Small intestine (tissue), 7 donors: ENCODE results near the gene KIRREL1. TPM values are rescaled to one million over a fixed set of nuclear protein-coding genes. Genes with fewer than 3 reads are reported as not detected.
A peak's percentile ranks its signal among the peaks of the same experiment; 100 is the strongest.

Source experiments
- DNase-seq, 2 donors: peaks; one replicate each; pipeline versions ENCODE4 v3.0.0 to v3.0.0-alpha.2; 2013
- FAIRE-seq: peaks from 2 replicates; lab custom pipeline; 2012; peaks lifted over from hg19 to GRCh38; lab: Jason Lieb, UNC
- H3K27ac ChIP-seq, 3 donors: one replicate each; pipeline ENCODE4 v1.5.1; 2013; ENCODE audit warnings: low read length in 2 of 3, mild to moderate bottlenecking in 2 of 3, control low read depth in 1 of 3, inconsistent platforms in 1 of 3, low read depth in 1 of 3, moderate library complexity in 1 of 3
- H3K27me3 ChIP-seq, 3 donors: one replicate each; pipeline ENCODE4 v1.6.1; 2013; ENCODE audit warnings: low read length in 3 of 3, inconsistent platforms in 1 of 3; ENCODE audit not compliant: control insufficient read depth in 3 of 3, insufficient read depth in 3 of 3
- H3K36me3 ChIP-seq, 3 donors: one replicate each; pipeline ENCODE4 v1.6.1; 2013; ENCODE audit warnings: low read length in 3 of 3, inconsistent platforms in 1 of 3, low read depth in 1 of 3, mild to moderate bottlenecking in 1 of 3, moderate library complexity in 1 of 3; ENCODE audit not compliant: control insufficient read depth in 3 of 3, insufficient read depth in 2 of 3
- H3K4me1 ChIP-seq, 3 donors: one replicate each; pipeline ENCODE4 v1.6.1; 2013; ENCODE audit warnings: low read length in 2 of 3, inconsistent platforms in 1 of 3, low read depth in 1 of 3, mild to moderate bottlenecking in 1 of 3, moderate library complexity in 1 of 3; ENCODE audit not compliant: control insufficient read depth in 3 of 3, insufficient read depth in 2 of 3
- H3K4me3 ChIP-seq, 3 donors: one replicate each; pipeline ENCODE4 v1.5.1; 2013; ENCODE audit warnings: low read length in 3 of 3, control low read depth in 1 of 3, inconsistent platforms in 1 of 3, low read depth in 1 of 3, mild to moderate bottlenecking in 1 of 3, moderate library complexity in 1 of 3
- H3K9me3 ChIP-seq, 2 donors: one replicate each; pipeline ENCODE4 v1.6.1; 2013; ENCODE audit warnings: low read depth in 1 of 2, low read length in 1 of 2; ENCODE audit not compliant: control insufficient read depth in 2 of 2, insufficient read depth in 1 of 2
- WGBS, 3 donors: extraction: QIAGEN DNeasy Blood & Tissue Kit; methylation state at CpG; one replicate each; pipeline ENCODE4 v1.1.7; 2013; 5-methylcytosine and 5-hydroxymethylcytosine counted together
- polyA plus RNA-seq, 4 donors: library from polyadenylated mRNA; stranded (reverse) in 3 of 4; unstranded in 1 of 4; fragments of 200-250 nt in 3 of 4; fragments of 120-200 nt in 1 of 4; gene quantifications; one replicate each; pipeline versions ENCODE4 v1.2.1 to v1.2.3, GENCODE V29; 2013
- donor health status: healthy with polysubstance abuse.
- donor health status: control.
- donor health status: control.
- donor health status: Bipolar disorder and iron deficiency.
- donor health status: healthy.

The KIRREL1 gene
- polyA plus RNA-seq, 4 donors = 0.22 to 15.3 (median 4.9) TPM

- no peak for FAIRE-seq
- no peak overlapping the region for H3K27ac ChIP-seq
- no peak overlapping the region for H3K4me3 ChIP-seq
- peaks cover 0 to 7% (median 0%) of the 10 kb centered on the region in 3 donors for H3K36me3 ChIP-seq
- no peaks in the 10 kb centered on the region for H3K27me3 ChIP-seq
- H3K4me1 ChIP-seq = peaks cover 0 to 47% (median 2%) of the 10 kb centered on the region in 3 donors
- no peak for DNase-seq
- 35 to 50% (median 36%) methylated on average over 2 of the region's 2 CpGs for WGBS, 3 donors
- H3K9me3 ChIP-seq = no peaks in the 10 kb centered on the region
Observed at GRCh38 chr1:158005224-158005623, 11.8 kb downstream of the KIRREL1 start.

- Histone ChIP-seq H3K27ac (peak overlapping the region in 2 of 3 donors; percentile 41 to 85), H3K4me1 (peaks cover 0 to 53% (median 0%) of the 10 kb centered on the region in 3 donors), H3K9me3 (no peaks in the 10 kb centered on the region), H3K36me3 (peaks cover 0 to 7% (median 0%) of the 10 kb centered on the region in 3 donors), H3K4me3 (no peak overlapping the region), H3K27me3 (no peaks in the 10 kb centered on the region)
- DNase-seq = no peak
- no peak for FAIRE-seq
- 76 to 84% (median 82%) methylated on average over 7 of the region's 7 CpGs for whole genome bisulfite sequencing, 3 donors
Observed at GRCh38 chr1:158007180-158007579, 13.7 kb downstream of the KIRREL1 start.

- Histone ChIP-seq H3K27ac (peak overlapping the region in 2 of 3 donors; percentile 84 to 85), H3K4me3 (no peak overlapping the region), H3K4me1 (peaks cover 0 to 48% (median 0%) of the 10 kb centered on the region in 3 donors), H3K36me3 (peaks cover 0 to 7% (median 0%) of the 10 kb centered on the region in 3 donors), H3K27me3 (no peaks in the 10 kb centered on the region), H3K9me3 (no peaks in the 10 kb centered on the region)
- WGBS, 3 donors = 49 to 55% (median 50%) methylated on average over 14 to 15 of the region's 15 CpGs
- FAIRE-seq (no peak), DNase-seq (no peak)
Observed at GRCh38 chr1:158007667-158008386, 14.4 kb downstream of the KIRREL1 start.

GRCh38 chr1:158008630-158009029 is 15.2 kb downstream of the KIRREL1 start:
- H3K9me3 ChIP-seq = no peaks in the 10 kb centered on the region
- no peak for FAIRE-seq
- H3K27ac ChIP-seq = peak overlapping the region in 2 of 3 donors; percentile 84 to 85
- peaks cover 0 to 13% (median 0%) of the 10 kb centered on the region in 3 donors for H3K36me3 ChIP-seq
- no peak for DNase-seq
- no peak overlapping the region for H3K4me3 ChIP-seq
- H3K27me3 ChIP-seq = no peaks in the 10 kb centered on the region
- WGBS, 3 donors = 67 to 70% (median 69%) methylated on average over 6 of the region's 6 CpGs
- peaks cover 0 to 42% (median 0%) of the 10 kb centered on the region in 3 donors for H3K4me1 ChIP-seq

- DNase-seq = no peak
- WGBS, 3 donors = 62 to 78% (median 68%) methylated on average over 5 of the region's 5 CpGs
- Histone ChIP-seq H3K27ac (peak overlapping the region in 2 of 3 donors; percentile 85 to 91), H3K4me3 (no peak overlapping the region), H3K27me3 (peaks cover 0 to 2% (median 0%) of the 10 kb centered on the region in 3 donors), H3K36me3 (peaks cover 0 to 10% (median 0%) of the 10 kb centered on the region in 3 donors), H3K9me3 (no peaks in the 10 kb centered on the region), H3K4me1 (peaks cover 0 to 42% (median under 1%) of the 10 kb centered on the region in 3 donors)
- FAIRE-seq = no peak
Observed at GRCh38 chr1:158011714-158012113, 18.3 kb downstream of the KIRREL1 start.

- Histone ChIP-seq H3K27ac (peak overlapping the region in 2 of 3 donors; percentile 29 to 52), H3K27me3 (peaks cover 0 to 3% (median 0%) of the 10 kb centered on the region in 3 donors), H3K9me3 (no peaks in the 10 kb centered on the region), H3K36me3 (peaks cover 0 to 10% (median 0%) of the 10 kb centered on the region in 3 donors), H3K4me3 (no peak overlapping the region), H3K4me1 (peaks cover 0 to 35% (median 3%) of the 10 kb centered on the region in 3 donors)
- no peak for FAIRE-seq
- no peak for DNase-seq
- 62 to 78% (median 76%) methylated on average over 12 of the region's 12 CpGs for WGBS, 3 donors
Observed at GRCh38 chr1:158013840-158014730, 20.6 kb downstream of the KIRREL1 start.

GRCh38 chr1:158014731-158015320 is 21.4 kb downstream of the KIRREL1 start:
- peaks cover 0 to 33% (median 3%) of the 10 kb centered on the region in 3 donors for H3K4me1 ChIP-seq
- DNase-seq = no peak
- peaks cover 0 to 3% (median 0%) of the 10 kb centered on the region in 3 donors for H3K27me3 ChIP-seq
- no peak overlapping the region for H3K4me3 ChIP-seq
- peak overlapping the region in 1 of 3 donors; percentile 48 for H3K27ac ChIP-seq
- no peak for FAIRE-seq
- H3K9me3 ChIP-seq = no peaks in the 10 kb centered on the region
- peaks cover 0 to 10% (median 0%) of the 10 kb centered on the region in 3 donors for H3K36me3 ChIP-seq
- 79 to 90% (median 82%) methylated on average over 6 of the region's 6 CpGs for WGBS, 3 donors
